SKM-1 treated with dmso at 0.1 percent for 144 hours (cell line): ENCODE results near the gene C4orf36.
A peak's percentile ranks its signal among the peaks of the same experiment; 100 is the strongest.
"Not testable (repeated sequence)": the region's sequence is repeated elsewhere in the genome, so short reads cannot be mapped to it uniquely, and the experiment has no call there.

ENCODE experiments used
- DNase-seq: peaks from one replicate; lab custom pipeline; 2025; ENCODE audit not compliant: unreplicated experiment; lab: John Stamatoyannopoulos, UW

Gene C4orf36

DNA sequence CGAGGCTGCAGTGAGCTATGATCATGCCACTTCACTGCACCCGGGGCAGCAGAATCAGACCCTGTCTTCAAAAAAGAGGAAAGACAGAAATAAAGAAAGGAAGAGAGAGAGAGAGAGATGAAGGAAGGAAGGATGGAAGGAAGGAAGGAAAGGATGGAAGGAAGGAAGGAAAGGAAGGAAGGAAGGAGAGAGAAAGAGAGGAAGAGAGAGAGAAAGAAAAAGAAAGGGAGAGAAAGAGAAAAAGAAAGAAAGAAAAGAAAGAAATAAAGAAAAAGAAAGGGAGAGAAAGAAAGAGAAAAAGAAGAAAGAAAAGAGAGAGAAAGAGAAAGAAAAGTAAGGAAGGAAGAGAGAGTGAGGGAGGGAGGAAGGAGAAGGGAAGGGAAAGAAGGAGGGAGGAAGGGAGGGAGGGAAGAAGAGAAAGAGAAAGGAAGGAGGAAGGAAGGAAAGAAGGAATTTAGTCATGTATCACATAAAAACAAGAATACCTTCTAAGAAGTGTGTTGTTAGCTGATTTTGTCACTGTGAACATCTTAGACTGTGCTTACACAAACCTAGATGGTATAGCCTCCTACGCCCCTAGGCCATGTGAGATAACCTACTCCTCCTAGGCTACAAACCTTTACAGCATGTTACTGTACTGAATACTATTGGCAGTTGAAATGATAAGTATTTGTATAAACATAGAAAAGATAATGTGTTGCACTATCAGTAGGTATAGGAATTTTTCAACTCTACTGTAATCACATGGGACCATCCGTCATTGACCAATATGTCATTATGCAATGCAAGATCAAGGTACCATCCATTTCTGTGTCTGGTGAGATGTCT is 25.2 kb upstream of the C4orf36 start:
- DNase-seq = no peak

DNA sequence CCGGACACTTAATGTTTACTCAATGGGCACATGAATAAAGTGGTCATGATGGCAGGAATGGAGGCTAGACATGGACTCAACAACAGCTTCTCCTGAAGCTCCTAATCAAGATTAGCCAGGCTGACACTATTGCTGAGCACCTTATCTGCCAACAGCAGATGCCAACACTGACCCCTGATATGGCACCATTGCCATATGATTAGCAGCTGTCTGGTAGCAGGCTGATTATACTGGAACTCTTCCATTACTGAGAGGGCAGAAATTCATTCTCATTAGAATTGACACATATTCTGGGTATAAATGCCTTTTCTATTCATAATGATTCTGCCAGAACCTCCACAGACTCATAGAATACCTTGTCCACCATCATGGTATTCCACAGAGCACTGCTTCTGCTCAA is 24.2 kb upstream of the C4orf36 start:
- no peak for DNase-seq

- DNase-seq = no peak
These were observed 18.8 kb upstream of the C4orf36 start for GRCh38 chr4:86910820-86911684.

- no peak for DNase-seq
These were observed 18.1 kb upstream of the C4orf36 start for GRCh38 chr4:86910369-86910768.

GRCh38 chr4:86909546-86910295 is 17.5 kb upstream of the C4orf36 start:
- DNase-seq = no peak

DNA sequence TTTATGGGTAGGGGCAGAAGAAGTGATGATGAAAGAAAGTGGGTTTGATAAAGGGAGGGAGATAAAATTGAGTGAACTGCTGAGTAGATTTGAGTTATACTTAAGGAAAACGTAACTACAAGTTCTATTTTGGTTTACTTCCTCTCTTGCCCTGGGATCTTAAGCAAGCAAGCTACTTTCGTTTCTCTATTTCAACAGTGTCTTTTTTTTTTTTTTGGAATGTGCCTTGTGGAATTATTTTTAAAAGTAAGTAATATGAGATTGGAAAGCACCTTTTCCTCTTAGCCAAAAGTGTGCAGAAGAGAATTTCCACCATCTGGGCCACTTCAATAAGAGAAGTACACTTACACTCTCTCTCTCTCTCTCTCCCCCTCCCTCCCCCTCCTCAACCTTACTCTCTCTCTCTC is 16.0 kb upstream of the C4orf36 start:
- peak; percentile 88 for DNase-seq

GRCh38 chr4:86901864-86902263 is 9.6 kb upstream of the C4orf36 start:
- no peak for DNase-seq

- no peak for DNase-seq
These were observed 6.3 kb upstream of the C4orf36 start for GRCh38 chr4:86898562-86898961.

- DNase-seq = no peak
These were observed 4.4 kb upstream of the C4orf36 start for GRCh38 chr4:86896596-86896995.

- peak; percentile 81 for DNase-seq
These were observed 3.7 kb upstream of the C4orf36 start for GRCh38 chr4:86895692-86896488.

GRCh38 chr4:86894455-86894854 is 2.2 kb upstream of the C4orf36 start:
- DNase-seq = peak; percentile 39

DNA sequence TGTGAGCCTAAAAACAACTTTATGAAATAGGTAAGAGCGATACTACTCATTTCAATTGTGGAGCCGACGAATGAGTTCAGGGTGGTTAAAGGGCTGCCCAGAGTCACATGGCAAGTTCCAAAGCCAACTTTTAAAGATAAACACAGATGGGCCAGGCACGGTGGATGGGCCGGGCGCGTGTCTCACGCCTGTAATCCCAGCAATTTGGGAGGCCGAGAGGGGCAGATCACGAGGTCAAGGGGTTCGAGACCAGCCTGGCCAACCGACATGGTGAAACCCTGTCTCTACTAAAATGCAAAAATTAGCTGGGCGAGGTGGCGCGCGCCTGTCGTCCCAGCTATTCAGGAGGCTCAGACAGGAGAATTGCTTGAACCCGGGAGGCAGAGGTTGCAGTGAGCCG is 914 bp upstream of the C4orf36 start:
- no peak for DNase-seq

GRCh38 chr4:86892636-86892960 is 376 bp upstream of the C4orf36 start:
- no peak for DNase-seq

- DNase-seq = no peak
These were observed 1.4 kb downstream of the C4orf36 start for GRCh38 chr4:86890790-86891189.

DNA sequence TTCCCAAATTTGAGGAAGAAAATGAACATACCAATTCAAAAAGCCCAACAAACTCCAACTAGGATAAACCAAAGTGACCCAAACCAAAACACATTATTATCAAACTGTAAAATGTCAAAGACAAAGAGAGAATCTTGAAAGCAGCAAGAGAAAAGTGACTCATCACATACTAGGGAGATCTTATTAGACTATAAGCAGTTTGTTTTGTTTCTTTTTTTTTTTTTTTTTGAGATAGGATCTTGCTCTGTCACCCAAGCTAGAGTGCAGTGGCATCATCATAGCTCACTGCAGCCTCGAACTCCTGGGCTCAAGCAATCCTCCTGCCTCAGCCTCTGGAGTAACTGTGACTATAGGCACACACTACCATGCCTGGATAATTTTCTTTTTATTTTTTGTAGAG is 12.6 kb downstream of the C4orf36 start:
- no peak for DNase-seq

DNA sequence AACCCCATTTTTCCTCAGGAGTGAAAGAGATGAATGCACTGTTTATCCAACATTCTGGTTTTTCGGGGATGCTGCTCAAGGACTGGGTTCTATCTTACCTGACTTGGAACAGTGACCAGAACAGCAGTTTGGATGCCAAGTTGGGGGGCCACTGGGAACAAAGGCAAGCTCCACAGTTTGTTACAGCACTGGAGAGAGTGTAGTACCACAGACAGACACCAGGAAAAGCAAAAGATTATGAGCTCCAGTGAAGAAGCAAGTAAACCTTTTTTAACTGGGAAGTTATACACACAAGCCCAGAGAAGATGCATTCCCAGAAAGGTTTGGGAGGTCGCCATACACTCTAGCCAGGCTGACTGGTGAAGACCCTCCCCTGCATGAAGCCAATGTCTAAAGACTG is 13.6 kb downstream of the C4orf36 start:
- DNase-seq = no peak

- DNase-seq = no peak
These were observed 15.1 kb downstream of the C4orf36 start for GRCh38 chr4:86876894-86877685.

GRCh38 chr4:86875436-86875835 is 16.8 kb downstream of the C4orf36 start:
- DNase-seq = not testable (repeated sequence)

- DNase-seq = no peak
These were observed 20.1 kb downstream of the C4orf36 start for GRCh38 chr4:86872135-86872534.
